ENCODE measurements around the gene TFPT.

- TF ChIP-seq POLR2A (IDR thresholded peaks at IDR 0.05) = no peak
- no peak for TF ChIP-seq POLR2AphosphoS5 (IDR thresholded peaks at IDR 0.05)
- TF ChIP-seq, protein P1, sequence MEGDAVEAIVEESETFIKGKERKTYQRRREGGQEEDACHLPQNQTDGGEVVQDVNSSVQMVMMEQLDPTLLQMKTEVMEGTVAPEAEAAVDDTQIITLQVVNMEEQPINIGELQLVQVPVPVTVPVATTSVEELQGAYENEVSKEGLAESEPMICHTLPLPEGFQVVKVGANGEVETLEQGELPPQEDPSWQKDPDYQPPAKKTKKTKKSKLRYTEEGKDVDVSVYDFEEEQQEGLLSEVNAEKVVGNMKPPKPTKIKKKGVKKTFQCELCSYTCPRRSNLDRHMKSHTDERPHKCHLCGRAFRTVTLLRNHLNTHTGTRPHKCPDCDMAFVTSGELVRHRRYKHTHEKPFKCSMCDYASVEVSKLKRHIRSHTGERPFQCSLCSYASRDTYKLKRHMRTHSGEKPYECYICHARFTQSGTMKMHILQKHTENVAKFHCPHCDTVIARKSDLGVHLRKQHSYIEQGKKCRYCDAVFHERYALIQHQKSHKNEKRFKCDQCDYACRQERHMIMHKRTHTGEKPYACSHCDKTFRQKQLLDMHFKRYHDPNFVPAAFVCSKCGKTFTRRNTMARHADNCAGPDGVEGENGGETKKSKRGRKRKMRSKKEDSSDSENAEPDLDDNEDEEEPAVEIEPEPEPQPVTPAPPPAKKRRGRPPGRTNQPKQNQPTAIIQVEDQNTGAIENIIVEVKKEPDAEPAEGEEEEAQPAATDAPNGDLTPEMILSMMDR (IDR thresholded peaks at IDR 0.05) = no peak
- TF ChIP-seq EP300 (IDR thresholded peaks at IDR 0.05) = no peak
Observed at GRCh38 chr19:54099190-54099902, 16.1 kb downstream of the TFPT start.
